ENCODE measurements around the gene ADAMTS12. TPM values are rescaled to one million over a fixed set of nuclear protein-coding genes. Genes with fewer than 3 reads are reported as not detected.

The ADAMTS12 gene
- total and polyA plus RNA-seq, 9 of the 15 experiments (the other 6 are each of a cell fraction or from before 2014, with no cell fraction given): 0.11 TPM; not detected in 8

- no peak for TF ChIP-seq DMBX1 (CRISPR knock-in tag; IDR thresholded peaks at IDR 0.05; ENCODE audit: borderline replicate concordance)
- TF ChIP-seq MTA2 (IDR thresholded peaks at IDR 0.05; ENCODE audit: low read depth): no peak
- TF ChIP-seq ZFP36 (IDR thresholded peaks at IDR 0.05; ENCODE audit: low read depth, low read length, partially characterized antibody): no peak
Observed at GRCh38 chr5:33929925-33930690, 38.3 kb upstream of the ADAMTS12 start (continued).

- Histone ChIP-seq H3K36me3 (ENCODE audit: control insufficient read depth, insufficient read depth, low read length) (no peaks in the 10 kb centered on the region), H3K27ac (ENCODE audit: extremely low read depth, low read depth, low read length) (no peak overlapping the region), H3K9me1 (ENCODE audit: control insufficient read depth, insufficient read depth, low read length) (no peaks in the 10 kb centered on the region), H3K4me3 (no peak overlapping the region), H3K9me3 (replicated peaks; ENCODE audit: control insufficient read depth, insufficient read depth, low read depth, low read length) (no peaks in the 10 kb centered on the region), H3K79me2 (ENCODE audit: control insufficient read depth, insufficient read depth, low read length) (no peaks in the 10 kb centered on the region), H3K4me2 (ENCODE audit: insufficient read depth, low read length) (no peak overlapping the region), H3K9ac (ENCODE audit: insufficient read depth in 1 of 2, low read depth in 2 of 2, low read length in 2 of 2) (no peak overlapping the region), H2AFZ (ENCODE audit: low read depth, low read length) (no peak overlapping the region), H3K4me1 (replicated peaks in 1 of 2; ENCODE audit: control insufficient read depth in 2 of 2, insufficient read depth in 2 of 2, low read length in 2 of 2) (no peaks in the 10 kb centered on the region), H3K27me3 (ENCODE audit: control insufficient read depth in 2 of 2, insufficient read depth in 2 of 2, low read length in 2 of 2) (peaks cover 0 to 4% of the 10 kb centered on the region in 2 experiments; a peak in 1 of 5 replicates), H4K20me1 (replicated peaks; ENCODE audit: control insufficient read depth, insufficient read depth, low read length) (no peaks in the 10 kb centered on the region)
- no TSS peak for BruUV-seq (replicated peaks)
- ChIA-PET CTCF (ENCODE audit: low intra/inter-chr PET ratio) (no interaction called here), POLR2A (no interaction called here)
- in situ Hi-C loops (cut with MboI) (no loop called here), intact Hi-C loops (cut with micrococcal nuclease) (no loop called here)
- WGBS (ENCODE audit: insufficient coverage, low coverage, missing lambda C conversion rate): 4% methylated on average over 2 of the region's 2 CpGs
- ATAC-seq: no peak
- DNase-seq (ENCODE audit: extremely low read depth in 1 of 4, low spot score in 3 of 4): no peak
- no peak for FAIRE-seq
- TF ChIP-seq SREBF2 (CRISPR knock-in tag; IDR thresholded peaks at IDR 0.05): no peak
- TF ChIP-seq PTBP1 (IDR thresholded peaks at IDR 0.05; ENCODE audit: low read depth, low read length): no peak
- no peak for TF ChIP-seq RNF2 (IDR thresholded peaks at IDR 0.05)
- TF ChIP-seq PPARD (CRISPR knock-in tag; IDR thresholded peaks at IDR 0.05): no peak
- TF ChIP-seq BMI1 (IDR thresholded peaks at IDR 0.05; ENCODE audit: low read length): no peak
- TF ChIP-seq BACH1 (tag; IDR thresholded peaks at IDR 0.05): no peak
- no peak for TF ChIP-seq PTTG1 (tag; IDR thresholded peaks at IDR 0.05; ENCODE audit: low read depth)
- TF ChIP-seq POLR3A (IDR thresholded peaks at IDR 0.05; ENCODE audit: borderline replicate concordance, extremely low read depth, insufficient read depth, insufficient read length): no peak
Observed at GRCh38 chr5:33928283-33928682, 36.5 kb upstream of the ADAMTS12 start.
